Measurements from ENCODE around the gene MVB12A.

Gene MVB12A

GRCh38 chr19:17404621-17405249 lies 15.1 kb upstream of the MVB12A start:
- DNase-seq (ENCODE audit: low spot score) = no peak

- peak; percentile 71 for DNase-seq (ENCODE audit: low spot score)
Observed at GRCh38 chr19:17405250-17406045, 14.4 kb upstream of the MVB12A start, which contains the start of gene BST2. Gene BST2, minus strand, starts transcription at chr19:17405630. Its CDS starts 55 bp downstream, at chr19:17405575.

GRCh38 chr19:17406046-17406886 lies 13.6 kb upstream of the MVB12A start:
- no peak for DNase-seq (ENCODE audit: low spot score)

- no peak for DNase-seq (ENCODE audit: low spot score)
Observed at GRCh38 chr19:17406887-17407196, 13.0 kb upstream of the MVB12A start.

- DNase-seq (ENCODE audit: low spot score) = no peak
Observed at GRCh38 chr19:17409990-17410389, 9.9 kb upstream of the MVB12A start.

- DNase-seq (ENCODE audit: low spot score) = no peak
Observed at GRCh38 chr19:17411801-17412200, 8.0 kb upstream of the MVB12A start.

- no peak for DNase-seq (ENCODE audit: low spot score)
Observed at GRCh38 chr19:17414097-17414496, 5.8 kb upstream of the MVB12A start.

- no peak for DNase-seq (ENCODE audit: low spot score)
Observed at GRCh38 chr19:17415121-17415520, 4.7 kb upstream of the MVB12A start.

GRCh38 chr19:17418710-17419109 lies 1.1 kb upstream of the MVB12A start:
- DNase-seq (ENCODE audit: low spot score) = no peak

GRCh38 chr19:17419154-17419620 lies 660 bp upstream of the MVB12A start:
- DNase-seq (ENCODE audit: low spot score) = no peak

- DNase-seq (ENCODE audit: low spot score) = peak; percentile 36
Observed at GRCh38 chr19:17420475-17420924, 653 bp downstream of the MVB12A start.

- DNase-seq (ENCODE audit: low spot score) = no peak
Observed at GRCh38 chr19:17421942-17422341, 2.1 kb downstream of the MVB12A start.

GRCh38 chr19:17423429-17424208 lies 3.8 kb downstream of the MVB12A start:
- DNase-seq (ENCODE audit: low spot score) = no peak

- no peak for DNase-seq (ENCODE audit: low spot score)
Observed at GRCh38 chr19:17424743-17425365, 5.0 kb downstream of the MVB12A start.

GRCh38 chr19:17429641-17430113 lies 9.8 kb downstream of the MVB12A start:
- no peak for DNase-seq (ENCODE audit: low spot score)

GRCh38 chr19:17431417-17431816 lies 11.6 kb downstream of the MVB12A start:
- no peak for DNase-seq (ENCODE audit: low spot score)

GRCh38 chr19:17435218-17435617 lies 15.4 kb downstream of the MVB12A start:
- DNase-seq (ENCODE audit: low spot score) = no peak

- DNase-seq (ENCODE audit: low spot score) = no peak
Observed at GRCh38 chr19:17436094-17436873, 16.4 kb downstream of the MVB12A start.

GRCh38 chr19:17436874-17437267 lies 17.0 kb downstream of the MVB12A start:
- no peak for DNase-seq (ENCODE audit: low spot score)

- no peak for DNase-seq (ENCODE audit: low spot score)
Observed at GRCh38 chr19:17441241-17442021, 21.6 kb downstream of the MVB12A start.
